ENCODE measurements around the gene SIX1. TPM values are rescaled to one million over a fixed set of nuclear protein-coding genes. Genes with fewer than 3 reads are reported as not detected.

SIX1 gene
- not detected for total RNA-seq

DNA sequence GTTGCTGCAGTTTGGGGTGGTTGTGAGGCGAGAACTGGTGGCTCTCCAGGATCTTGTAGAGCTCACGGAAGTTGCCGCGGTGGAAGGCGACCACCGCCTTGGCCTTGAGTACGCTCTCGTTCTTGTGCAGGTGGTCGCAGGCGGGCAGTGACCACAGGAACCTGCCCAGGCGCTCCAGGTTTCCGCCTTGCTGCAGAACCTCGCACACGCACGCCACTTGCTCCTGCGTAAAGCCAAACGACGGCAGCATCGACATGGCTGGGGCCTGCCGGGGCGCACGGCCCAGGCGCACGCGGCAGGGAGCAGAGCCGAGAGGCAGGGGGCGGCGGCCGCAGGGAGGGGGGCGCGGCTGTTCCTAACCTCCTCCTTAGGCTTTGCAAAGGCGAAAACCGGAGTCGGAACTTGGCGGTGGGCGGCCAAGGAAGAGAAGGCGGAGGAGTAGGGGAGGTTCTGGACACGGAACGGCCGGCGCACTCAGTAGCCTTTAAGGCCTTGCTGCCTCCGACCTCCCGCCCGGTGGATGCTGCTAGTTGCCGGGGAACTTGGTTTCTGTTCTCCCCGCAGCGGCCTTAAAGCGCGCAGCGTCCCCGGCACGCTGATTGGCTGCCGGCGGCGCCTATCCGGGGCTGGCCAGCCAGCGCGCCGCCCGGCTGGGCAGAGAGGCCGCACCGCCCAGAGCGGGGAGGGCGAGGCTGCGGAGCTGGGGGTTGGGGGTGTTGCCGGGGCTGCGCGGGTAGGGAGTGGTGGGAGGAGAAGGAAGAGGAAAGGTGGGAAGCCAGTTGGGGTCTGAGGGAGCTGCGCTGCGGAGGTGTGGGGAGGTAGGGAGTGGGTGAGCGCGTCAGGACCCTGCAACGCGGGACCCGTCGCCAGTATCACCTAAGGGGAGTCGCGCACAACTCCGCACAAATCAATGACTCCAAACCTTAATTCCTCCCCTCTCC lies at the start of gene SIX1:
Gene SIX1 (minus strand): TSS at position 544 of the 941 bp plus-strand sequence. CDS start 288 bp downstream, at position 256.
- peaks cover 13% of the 10 kb centered on the region for H3K4me1 Mint-ChIP-seq
- ATAC-seq (replicated peaks), result peak; percentile 65

DNA sequence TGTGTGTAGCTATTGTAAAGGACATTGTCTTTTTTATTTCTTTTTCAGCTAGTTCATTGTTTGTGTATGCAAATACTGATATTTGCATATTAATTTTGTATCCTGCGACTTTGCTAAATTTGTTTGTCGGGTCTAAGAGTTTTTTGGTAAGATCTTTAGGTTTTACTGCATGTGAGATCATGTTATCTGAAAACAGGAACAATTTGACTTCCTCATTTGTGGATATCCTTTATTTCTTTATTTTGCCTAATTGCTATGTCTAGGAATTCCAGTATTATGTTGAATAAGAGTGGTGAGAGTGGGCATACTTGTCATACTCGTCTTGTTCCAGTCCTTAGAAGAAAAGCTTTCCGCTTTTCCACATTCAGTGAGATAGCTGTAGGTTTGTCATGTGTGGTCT lies 46.0 kb upstream of the SIX1 start:
- H3K9me3 Mint-ChIP-seq, result no peaks in the 10 kb centered on the region
- H3K4me1 Mint-ChIP-seq, result no peaks in the 10 kb centered on the region
- H3K27ac Mint-ChIP-seq, result no peak overlapping the region
- H3K27me3 Mint-ChIP-seq, result peaks cover 26% of the 10 kb centered on the region
- no peak for ATAC-seq (replicated peaks)
- no peaks in the 10 kb centered on the region for H3K36me3 Mint-ChIP-seq (ENCODE audit: low read depth)
- no peak overlapping the region for H3K4me3 Mint-ChIP-seq

More for the DNA sequence above, at the start of gene SIX1:
- Mint-ChIP-seq H3K9me3 (no peaks in the 10 kb centered on the region), H3K4me3 (peak within 1 kb of the TSS; percentile 52), H3K36me3 (ENCODE audit: low read depth) (no peaks in the 10 kb centered on the region), H3K27ac (no peak within 1 kb of the TSS), H3K27me3 (peaks cover 68% of the 10 kb centered on the region)

- Mint-ChIP-seq H3K4me1 (no peaks in the 10 kb centered on the region), H3K27ac (no peak overlapping the region), H3K9me3 (no peaks in the 10 kb centered on the region), H3K27me3 (peaks cover 10% of the 10 kb centered on the region), H3K4me3 (no peak overlapping the region), H3K36me3 (ENCODE audit: low read depth) (no peaks in the 10 kb centered on the region)
- no peak for ATAC-seq (replicated peaks)
Measured at GRCh38 chr14:60691383-60692113, 42.3 kb upstream of the SIX1 start.

- peaks cover 4% of the 10 kb centered on the region for H3K27me3 Mint-ChIP-seq
- no peak for ATAC-seq (replicated peaks)
- H3K9me3 Mint-ChIP-seq, result no peaks in the 10 kb centered on the region
- no peaks in the 10 kb centered on the region for H3K36me3 Mint-ChIP-seq (ENCODE audit: low read depth)
- no peak overlapping the region for H3K4me3 Mint-ChIP-seq
- H3K4me1 Mint-ChIP-seq, result no peaks in the 10 kb centered on the region
- no peak overlapping the region for H3K27ac Mint-ChIP-seq
Measured at GRCh38 chr14:60686865-60687264, 37.6 kb upstream of the SIX1 start.

DNA sequence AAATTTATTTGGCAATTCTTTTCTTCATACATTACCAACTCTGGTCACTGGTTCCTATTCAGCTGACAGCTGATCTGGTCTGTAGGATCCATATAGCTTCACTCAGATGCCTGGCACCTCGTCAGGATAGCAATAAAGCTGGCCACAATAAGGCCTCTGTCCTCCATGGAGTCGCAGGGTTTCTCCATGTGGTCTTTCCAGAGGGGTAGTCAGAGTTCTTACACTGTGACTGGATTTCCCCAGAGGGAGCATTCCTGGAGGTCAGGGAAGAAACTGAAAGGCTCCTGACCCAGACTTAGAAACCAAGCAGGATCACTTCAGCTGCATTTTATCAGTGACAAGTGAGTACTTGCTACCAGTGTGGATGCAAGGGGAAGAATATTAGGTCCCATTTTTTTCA lies 34.9 kb upstream of the SIX1 start:
- H3K36me3 Mint-ChIP-seq (ENCODE audit: low read depth), result no peaks in the 10 kb centered on the region
- no peaks in the 10 kb centered on the region for H3K4me1 Mint-ChIP-seq
- H3K4me3 Mint-ChIP-seq, result no peak overlapping the region
- H3K9me3 Mint-ChIP-seq, result no peaks in the 10 kb centered on the region
- peaks cover 9% of the 10 kb centered on the region for H3K27me3 Mint-ChIP-seq
- no peak for ATAC-seq (replicated peaks)
- H3K27ac Mint-ChIP-seq, result no peak overlapping the region

DNA sequence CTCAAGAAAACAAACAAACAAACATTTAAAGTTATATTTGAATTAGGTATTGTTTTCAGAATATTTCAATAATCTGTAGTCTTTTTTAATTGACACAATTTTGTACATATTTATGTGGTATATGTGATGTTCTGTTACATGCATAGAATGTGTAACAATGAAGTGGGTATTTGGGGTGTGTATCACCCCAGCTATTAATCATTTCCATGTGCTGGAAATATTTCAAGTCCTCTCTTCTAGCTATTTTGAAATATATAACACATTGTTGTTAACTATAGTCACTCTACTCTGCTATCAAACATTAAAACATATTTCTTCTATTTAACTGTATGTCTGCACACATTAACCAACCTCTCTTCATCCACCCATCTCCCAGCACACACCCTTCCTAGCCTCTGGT lies 32.0 kb upstream of the SIX1 start:
- no peak overlapping the region for H3K27ac Mint-ChIP-seq
- no peaks in the 10 kb centered on the region for H3K36me3 Mint-ChIP-seq (ENCODE audit: low read depth)
- no peak for ATAC-seq (replicated peaks)
- H3K9me3 Mint-ChIP-seq, result no peaks in the 10 kb centered on the region
- H3K4me3 Mint-ChIP-seq, result no peak overlapping the region
- H3K4me1 Mint-ChIP-seq, result no peaks in the 10 kb centered on the region
- H3K27me3 Mint-ChIP-seq, result peaks cover 13% of the 10 kb centered on the region

DNA sequence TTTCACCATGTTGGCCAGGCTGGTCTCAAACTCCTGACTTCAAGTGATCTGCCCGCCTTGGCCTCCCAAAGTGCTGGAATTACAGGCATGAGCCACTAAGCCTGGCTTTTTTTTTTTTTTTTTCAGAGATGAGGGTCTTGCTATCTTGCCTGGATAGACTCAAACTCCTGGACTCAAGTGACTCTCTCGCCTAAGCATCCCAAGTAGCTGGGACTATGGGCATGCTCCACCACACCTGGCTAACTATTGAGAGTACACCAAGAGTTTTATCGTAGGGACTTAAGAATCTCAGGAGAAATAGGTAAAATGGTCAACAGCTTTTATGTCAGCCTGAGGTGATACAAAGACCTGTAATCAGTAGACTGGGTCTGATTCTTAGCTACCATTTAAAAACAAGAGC lies 31.2 kb upstream of the SIX1 start:
- no peaks in the 10 kb centered on the region for H3K36me3 Mint-ChIP-seq (ENCODE audit: low read depth)
- H3K4me1 Mint-ChIP-seq, result no peaks in the 10 kb centered on the region
- no peak overlapping the region for H3K27ac Mint-ChIP-seq
- no peak overlapping the region for H3K4me3 Mint-ChIP-seq
- H3K27me3 Mint-ChIP-seq, result peaks cover 18% of the 10 kb centered on the region
- no peaks in the 10 kb centered on the region for H3K9me3 Mint-ChIP-seq
- no peak for ATAC-seq (replicated peaks)

GRCh38 chr14:60679566-60680258 lies 30.4 kb upstream of the SIX1 start:
- Mint-ChIP-seq H3K9me3 (no peaks in the 10 kb centered on the region), H3K27me3 (peaks cover 18% of the 10 kb centered on the region), H3K36me3 (ENCODE audit: low read depth) (no peaks in the 10 kb centered on the region), H3K4me1 (no peaks in the 10 kb centered on the region), H3K27ac (no peak overlapping the region), H3K4me3 (no peak overlapping the region)
- ATAC-seq (replicated peaks), result no peak

GRCh38 chr14:60677701-60678100 lies 28.4 kb upstream of the SIX1 start:
- ATAC-seq (replicated peaks), result no peak
- Mint-ChIP-seq H3K9me3 (no peaks in the 10 kb centered on the region), H3K27ac (no peak overlapping the region), H3K4me3 (no peak overlapping the region), H3K27me3 (peaks cover 14% of the 10 kb centered on the region), H3K4me1 (no peaks in the 10 kb centered on the region), H3K36me3 (ENCODE audit: low read depth) (no peaks in the 10 kb centered on the region)

DNA sequence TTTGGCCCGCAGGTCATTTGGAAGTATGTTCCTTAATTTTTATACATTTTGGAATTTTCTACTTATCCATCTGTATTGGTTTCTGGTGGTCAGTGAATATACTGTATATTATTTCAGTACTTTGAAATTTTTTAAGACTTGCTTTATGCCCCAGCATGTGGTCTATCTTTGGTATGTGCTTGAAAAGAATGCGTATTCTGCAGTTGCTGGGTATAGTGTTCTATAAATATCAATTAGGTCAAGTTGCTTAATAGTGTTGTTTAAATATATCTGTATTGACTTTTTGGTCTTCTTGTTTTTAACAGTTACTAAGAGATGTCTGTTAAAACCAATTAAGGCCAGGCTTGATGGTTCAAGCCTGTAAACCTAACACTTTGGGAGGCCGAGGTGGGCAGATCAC lies 21.7 kb upstream of the SIX1 start:
- Mint-ChIP-seq H3K27ac (no peak overlapping the region), H3K27me3 (peaks cover 6% of the 10 kb centered on the region), H3K9me3 (no peaks in the 10 kb centered on the region), H3K4me1 (no peaks in the 10 kb centered on the region), H3K36me3 (ENCODE audit: low read depth) (no peaks in the 10 kb centered on the region), H3K4me3 (no peak overlapping the region)
- ATAC-seq (replicated peaks), result no peak

GRCh38 chr14:60668431-60669112 lies 19.3 kb upstream of the SIX1 start:
- Mint-ChIP-seq H3K27ac (no peak overlapping the region), H3K9me3 (no peaks in the 10 kb centered on the region), H3K4me3 (no peak overlapping the region), H3K36me3 (ENCODE audit: low read depth) (no peaks in the 10 kb centered on the region), H3K4me1 (no peaks in the 10 kb centered on the region), H3K27me3 (peaks cover 14% of the 10 kb centered on the region)
- ATAC-seq (replicated peaks), result no peak

DNA sequence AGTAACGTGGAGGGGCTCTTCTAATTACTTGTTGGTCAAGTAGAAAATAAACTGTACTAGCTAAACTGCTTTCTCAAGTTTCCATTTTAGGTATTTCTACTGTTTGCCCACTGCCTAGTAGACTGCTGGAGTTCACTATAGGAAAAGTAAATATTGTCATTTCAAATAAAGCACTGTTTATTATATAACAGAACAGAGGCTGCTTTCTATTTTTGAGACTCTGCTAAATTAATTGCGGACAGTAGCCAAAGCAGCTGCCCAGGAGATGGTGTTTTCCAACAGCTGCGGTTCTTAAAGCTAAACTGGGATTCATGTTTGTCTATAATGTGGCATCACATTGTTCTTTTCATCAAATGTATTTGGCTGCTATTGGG lies 15.9 kb upstream of the SIX1 start:
- ATAC-seq (replicated peaks), result no peak
- peaks cover 34% of the 10 kb centered on the region for H3K27me3 Mint-ChIP-seq
- no peak overlapping the region for H3K4me3 Mint-ChIP-seq
- H3K4me1 Mint-ChIP-seq, result no peaks in the 10 kb centered on the region
- H3K9me3 Mint-ChIP-seq, result no peaks in the 10 kb centered on the region
- no peak overlapping the region for H3K27ac Mint-ChIP-seq
- H3K36me3 Mint-ChIP-seq (ENCODE audit: low read depth), result no peaks in the 10 kb centered on the region

DNA sequence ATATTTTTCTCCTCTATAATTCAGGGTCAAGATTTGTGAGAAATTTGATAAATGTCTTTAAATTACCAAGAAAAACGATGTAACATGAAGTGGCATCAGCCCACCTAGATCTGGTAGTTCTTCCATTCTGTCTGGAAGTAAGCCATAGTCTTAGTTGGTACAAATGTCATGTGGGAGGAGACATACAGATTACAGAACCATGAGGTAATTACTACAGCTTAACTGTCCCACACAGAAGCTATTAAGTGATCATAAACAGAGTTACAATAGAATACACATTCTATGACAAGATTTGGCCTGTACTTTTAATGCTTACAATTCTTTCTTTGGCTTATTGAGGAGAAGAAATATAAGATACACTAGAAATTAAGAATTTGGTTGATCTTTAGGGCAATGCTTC lies 13.7 kb upstream of the SIX1 start:
- H3K9me3 Mint-ChIP-seq, result no peaks in the 10 kb centered on the region
- peaks cover 3% of the 10 kb centered on the region for H3K4me1 Mint-ChIP-seq
- no peak for ATAC-seq (replicated peaks)
- H3K36me3 Mint-ChIP-seq (ENCODE audit: low read depth), result peaks cover 5% of the 10 kb centered on the region
- H3K27me3 Mint-ChIP-seq, result peaks cover 50% of the 10 kb centered on the region
- H3K27ac Mint-ChIP-seq, result no peak overlapping the region
- H3K4me3 Mint-ChIP-seq, result no peak overlapping the region

DNA sequence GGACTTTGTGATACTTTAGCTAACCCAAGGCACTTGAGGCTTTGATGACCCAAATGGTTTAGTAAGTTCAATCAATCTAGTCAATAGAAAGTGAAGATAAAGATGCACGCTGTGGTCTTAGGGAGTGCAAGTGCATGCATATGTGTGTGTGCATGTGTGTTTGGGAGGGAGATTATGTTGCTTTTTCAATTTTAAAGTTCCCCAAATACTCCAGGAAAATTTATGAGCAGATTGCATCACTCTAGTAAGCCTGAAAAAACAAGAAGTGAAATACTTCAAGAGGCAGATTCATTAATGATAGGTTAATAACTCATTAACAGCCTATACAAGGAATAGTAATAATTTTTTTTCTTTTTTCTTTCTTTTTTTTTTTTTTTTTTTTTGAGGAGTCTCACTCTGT lies 12.4 kb upstream of the SIX1 start:
- Mint-ChIP-seq H3K4me1 (peaks cover 7% of the 10 kb centered on the region), H3K4me3 (no peak overlapping the region), H3K36me3 (ENCODE audit: low read depth) (peaks cover 5% of the 10 kb centered on the region), H3K27ac (no peak overlapping the region), H3K9me3 (no peaks in the 10 kb centered on the region), H3K27me3 (peaks cover 51% of the 10 kb centered on the region)
- ATAC-seq (replicated peaks), result no peak
